BLaER1 treated with 17β-estradiol and CSF1 and Interleukin-3, amounts not matched to agents 10 nM and 100 nM (cell line): Measurements from ENCODE around the gene TMEM14A.

Source experiments
- H3K27ac ChIP-seq, 11 experiments: shearing (Covaris generic); formaldehyde crosslinking; 2 replicates each; pipeline ENCODE4 v1.8.1; 2022
- H3K27me3 ChIP-seq, 11 experiments: shearing (Covaris generic); formaldehyde crosslinking; 2 replicates each; pipeline ENCODE4 v1.8.1; 2022
- H3K36me3 ChIP-seq, 11 experiments: shearing (Covaris generic); formaldehyde crosslinking; 2 replicates each; pipeline ENCODE4 v1.8.1; 2022
- H3K4me1 ChIP-seq, 10 experiments: shearing (Covaris generic); formaldehyde crosslinking; 2 replicates each; pipeline ENCODE4 v1.8.1; 2022
- H3K4me2 ChIP-seq, 11 experiments: shearing (Covaris generic); formaldehyde crosslinking; 2 replicates each; pipeline ENCODE4 v1.8.1; 2022
- H3K4me3 ChIP-seq, 10 experiments: shearing (Covaris generic); formaldehyde crosslinking; 2 replicates each; pipeline ENCODE4 v1.8.1; 2022
- H3K9ac ChIP-seq, 11 experiments: shearing (Covaris generic); formaldehyde crosslinking; 2 replicates each; pipeline ENCODE4 v1.8.1; 2022
- H3K9me3 ChIP-seq, 11 experiments: shearing (Covaris generic); formaldehyde crosslinking; replicated peaks in 1 of 11; 2 replicates each; pipeline ENCODE4 v1.8.1; 2022
- H4K20me1 ChIP-seq, 11 experiments: shearing (Covaris generic); formaldehyde crosslinking; 2 replicates each; pipeline ENCODE4 v1.8.1; 2022
- Cebpa-rat ChIP-seq, 11 experiments: shearing (Covaris generic); IDR thresholded peaks; 2 replicates each; pipeline ENCODE4 v1.8.1; 2022

TMEM14A gene

GRCh38 chr6:52640170-52640569 lies 30.7 kb upstream of the TMEM14A start:
- Histone ChIP-seq H3K27ac (peak overlapping the region in 4 of 11 experiments; percentile 79 to 94 (median 88); a peak in 6 of 22 replicates), H3K4me2 (peak overlapping the region in 3 of 11 experiments; percentile 80 to 88 (median 80); a peak in 6 of 22 replicates), H3K4me3 (no peak overlapping the region), H3K9me3 (peaks cover 0 to 13% (median 0%) of the 10 kb centered on the region in 11 experiments; a peak in 2 of 22 replicates), H3K9ac (peak overlapping the region in 2 of 11 experiments; percentile 52 to 70; a peak in 3 of 22 replicates), H4K20me1 (no peaks in the 10 kb centered on the region), H3K4me1 (peaks cover 15 to 76% (median 24%) of the 10 kb centered on the region in 10 experiments), H3K36me3 (no peaks in the 10 kb centered on the region), H3K27me3 (no peaks in the 10 kb centered on the region)
- TF ChIP-seq Cebpa-rat (IDR thresholded peaks at IDR 0.05): no peak

- Histone ChIP-seq H3K27ac (peak overlapping the region in 6 of 11 experiments; percentile 16 to 94 (median 84); a peak in 9 of 22 replicates), H3K27me3 (no peaks in the 10 kb centered on the region), H3K9ac (peak overlapping the region in 4 of 11 experiments; percentile 41 to 74 (median 61); a peak in 6 of 22 replicates), H3K4me2 (peak overlapping the region in 9 of 11 experiments; percentile 53 to 88 (median 65); a peak in 17 of 22 replicates), H3K36me3 (no peaks in the 10 kb centered on the region), H4K20me1 (no peaks in the 10 kb centered on the region), H3K4me1 (peaks cover 11 to 76% (median 20%) of the 10 kb centered on the region in 10 experiments), H3K9me3 (peaks cover 0 to 14% (median 0%) of the 10 kb centered on the region in 11 experiments; a peak in 3 of 22 replicates), H3K4me3 (no peak overlapping the region)
- TF ChIP-seq Cebpa-rat (IDR thresholded peaks at IDR 0.05): no peak
Observed at GRCh38 chr6:52640916-52641315, 30.0 kb upstream of the TMEM14A start.

- Histone ChIP-seq H3K4me2 (peak overlapping the region; percentile 39 to 88 (median 65); a peak in 21 of 22 replicates), H3K4me1 (peaks cover 11 to 81% (median 20%) of the 10 kb centered on the region in 10 experiments)
Observed at GRCh38 chr6:52641388-52641787, 29.5 kb upstream of the TMEM14A start.

GRCh38 chr6:52641826-52642225 lies 29.1 kb upstream of the TMEM14A start:
- Histone ChIP-seq H3K9ac (peak overlapping the region in 4 of 11 experiments; percentile 41 to 74 (median 61); a peak in 7 of 22 replicates), H3K4me2 (peak overlapping the region; percentile 39 to 88 (median 65))

More at GRCh38 chr6:52641388-52641787, 29.5 kb upstream of the TMEM14A start:
- Histone ChIP-seq H3K27me3 (no peaks in the 10 kb centered on the region), H3K9ac (peak overlapping the region in 4 of 11 experiments; percentile 41 to 74 (median 61); a peak in 7 of 22 replicates), H3K9me3 (peaks cover 0 to 14% (median 0%) of the 10 kb centered on the region in 11 experiments; a peak in 3 of 22 replicates), H4K20me1 (no peaks in the 10 kb centered on the region), H3K27ac (peak overlapping the region in 8 of 11 experiments; percentile 9 to 94 (median 65); a peak in 12 of 22 replicates), H3K36me3 (no peaks in the 10 kb centered on the region), H3K4me3 (peak overlapping the region in 1 of 10 experiments; percentile 10; a peak in 3 of 20 replicates)
- TF ChIP-seq Cebpa-rat (IDR thresholded peaks at IDR 0.05): no peak

GRCh38 chr6:52642368-52642767 lies 28.5 kb upstream of the TMEM14A start:
- peak overlapping the region; percentile 39 to 88 (median 65); a peak in 20 of 22 replicates for H3K4me2 ChIP-seq
- no peaks in the 10 kb centered on the region for H4K20me1 ChIP-seq
- no peaks in the 10 kb centered on the region for H3K36me3 ChIP-seq
- peak overlapping the region in 7 of 11 experiments; percentile 9 to 94 (median 79); a peak in 10 of 22 replicates for H3K27ac ChIP-seq
- no peaks in the 10 kb centered on the region for H3K27me3 ChIP-seq
- peak overlapping the region in 4 of 11 experiments; percentile 41 to 74 (median 61); a peak in 8 of 22 replicates for H3K9ac ChIP-seq
- no peak for TF ChIP-seq Cebpa-rat (IDR thresholded peaks at IDR 0.05)
- H3K4me1 ChIP-seq: peaks cover 11 to 83% (median 22%) of the 10 kb centered on the region in 10 experiments
- H3K4me3 ChIP-seq: 0 out of 20 replicates have a peak overlapping the region, but pooled peaks of 1 of the 10 experiments have one; percentile 10
- H3K9me3 ChIP-seq: peaks cover 0 to 14% (median 0%) of the 10 kb centered on the region in 11 experiments; a peak in 3 of 22 replicates

More at GRCh38 chr6:52641826-52642225, 29.1 kb upstream of the TMEM14A start:
- Histone ChIP-seq H3K4me1 (peaks cover 11 to 83% (median 21%) of the 10 kb centered on the region in 10 experiments), H4K20me1 (no peaks in the 10 kb centered on the region), H3K4me3 (peak overlapping the region in 2 of 10 experiments; percentile 2 to 10; a peak in 2 of 20 replicates), H3K27me3 (no peaks in the 10 kb centered on the region), H3K36me3 (no peaks in the 10 kb centered on the region), H3K27ac (peak overlapping the region in 8 of 11 experiments; percentile 9 to 94 (median 65); a peak in 12 of 22 replicates), H3K9me3 (peaks cover 0 to 14% (median 0%) of the 10 kb centered on the region in 11 experiments; a peak in 3 of 22 replicates)
- TF ChIP-seq Cebpa-rat (IDR thresholded peaks at IDR 0.05): no peak

GRCh38 chr6:52643158-52643557 lies 27.8 kb upstream of the TMEM14A start:
- Histone ChIP-seq H3K4me2 (peak overlapping the region in 4 of 11 experiments; percentile 79 to 88 (median 80); a peak in 7 of 22 replicates), H3K27ac (peak overlapping the region in 4 of 11 experiments; percentile 79 to 94 (median 88); a peak in 6 of 22 replicates), H3K9me3 (peaks cover 0 to 14% (median 0%) of the 10 kb centered on the region in 11 experiments; a peak in 3 of 22 replicates), H3K4me3 (no peak overlapping the region), H4K20me1 (no peaks in the 10 kb centered on the region), H3K4me1 (peaks cover 11 to 90% (median 25%) of the 10 kb centered on the region in 10 experiments), H3K36me3 (no peaks in the 10 kb centered on the region), H3K27me3 (no peaks in the 10 kb centered on the region), H3K9ac (no peak overlapping the region)
- no peak for TF ChIP-seq Cebpa-rat (IDR thresholded peaks at IDR 0.05)

- Histone ChIP-seq H3K27ac (peak overlapping the region in 2 of 11 experiments; percentile 79 to 88; a peak in 3 of 22 replicates), H3K9me3 (peaks cover 0 to 14% (median 0%) of the 10 kb centered on the region in 11 experiments; a peak in 3 of 22 replicates), H3K27me3 (no peaks in the 10 kb centered on the region), H3K9ac (no peak overlapping the region), H3K4me1 (peaks cover 11 to 98% (median 25%) of the 10 kb centered on the region in 10 experiments), H4K20me1 (no peaks in the 10 kb centered on the region), H3K4me2 (peak overlapping the region in 3 of 11 experiments; percentile 80 to 88 (median 80); a peak in 6 of 22 replicates), H3K4me3 (no peak overlapping the region), H3K36me3 (no peaks in the 10 kb centered on the region)
- no peak for TF ChIP-seq Cebpa-rat (IDR thresholded peaks at IDR 0.05)
Observed at GRCh38 chr6:52644253-52644652, 26.7 kb upstream of the TMEM14A start.

- Histone ChIP-seq H3K27ac (peak overlapping the region in 3 of 11 experiments; percentile 2 to 69 (median 37); a peak in 4 of 22 replicates), H3K36me3 (no peaks in the 10 kb centered on the region), H3K9ac (no peak overlapping the region), H3K4me2 (peak overlapping the region in 3 of 11 experiments; percentile 80 to 88 (median 80); a peak in 6 of 22 replicates), H3K4me3 (no peak overlapping the region), H3K4me1 (peaks cover 14 to 98% (median 25%) of the 10 kb centered on the region in 10 experiments), H4K20me1 (no peaks in the 10 kb centered on the region), H3K9me3 (peaks cover 0 to 14% (median 0%) of the 10 kb centered on the region in 11 experiments; a peak in 3 of 22 replicates), H3K27me3 (no peaks in the 10 kb centered on the region)
- TF ChIP-seq Cebpa-rat (IDR thresholded peaks at IDR 0.05): no peak
Observed at GRCh38 chr6:52645976-52646375, 24.9 kb upstream of the TMEM14A start.
